Measurements from ENCODE around the gene CCND1. TPM values are rescaled to one million over a fixed set of nuclear protein-coding genes. Genes with fewer than 3 reads are reported as not detected.

The CCND1 gene
- total RNA-seq, 1 experiment from 2014 or later: 372 TPM

DNA sequence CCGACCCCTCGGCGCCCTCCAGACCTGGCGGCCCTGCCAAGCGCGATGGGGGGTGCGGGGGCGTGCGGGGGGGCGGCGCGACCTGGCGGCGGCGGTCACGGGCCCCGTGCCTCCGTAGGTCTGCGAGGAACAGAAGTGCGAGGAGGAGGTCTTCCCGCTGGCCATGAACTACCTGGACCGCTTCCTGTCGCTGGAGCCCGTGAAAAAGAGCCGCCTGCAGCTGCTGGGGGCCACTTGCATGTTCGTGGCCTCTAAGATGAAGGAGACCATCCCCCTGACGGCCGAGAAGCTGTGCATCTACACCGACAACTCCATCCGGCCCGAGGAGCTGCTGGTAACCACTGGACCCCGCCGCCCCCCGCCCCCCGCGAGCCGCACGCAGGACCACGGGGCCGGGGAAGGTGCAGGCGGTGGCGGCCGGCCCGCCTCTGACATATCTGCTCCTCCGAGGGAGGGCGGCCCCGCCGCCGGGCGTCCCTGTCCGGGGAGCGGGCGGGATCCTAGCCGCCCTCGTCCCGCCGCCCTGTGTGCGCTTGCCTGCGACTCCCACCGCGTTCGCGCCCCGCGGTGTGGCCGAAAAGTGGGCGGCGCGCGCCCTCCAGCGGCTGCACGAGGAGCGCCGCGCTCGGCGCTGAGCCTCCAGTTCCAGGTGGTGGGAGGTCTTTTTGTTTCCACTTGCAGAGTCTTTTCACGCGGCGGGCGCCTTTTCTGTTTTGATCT lies 2.1 kb downstream of the CCND1 start:
- no peaks in the 10 kb centered on the region for H3K4me1 ChIP-seq (ENCODE audit: insufficient read depth, low read length)
- H3K56ac ChIP-seq (ENCODE audit: insufficient read length, low read depth, low read length): no peak overlapping the region
- no peak overlapping the region for H3K27ac ChIP-seq (ENCODE audit: insufficient read length, low read depth, low read length)
- Mint-ChIP-seq H3K36me3 (ENCODE audit: insufficient read depth in 1 of 3, low read depth in 3 of 3) (peaks cover 6 to 47% (median 33%) of the 10 kb centered on the region in 3 experiments; a peak in 6 of 7 replicates), H3K9me3 (no peaks in the 10 kb centered on the region), H3K4me1 (peaks cover 12 to 17% of the 10 kb centered on the region in 2 experiments), H3K27ac (no peak overlapping the region), H3K4me3 (peak overlapping the region; percentile 71 to 81), H3K27me3 (ENCODE audit: low read depth) (no peaks in the 10 kb centered on the region)
- peak overlapping the region; percentile 13; the same call in 1 of the 2 replicates for H3K14ac ChIP-seq (ENCODE audit: insufficient read depth, low read length)
- no peak overlapping the region for H3K18ac ChIP-seq (ENCODE audit: insufficient read length, low read depth, low read length)
- H3K27me3 ChIP-seq (ENCODE audit: insufficient read depth, low read length): no peaks in the 10 kb centered on the region
- no peak overlapping the region for H2BK15ac ChIP-seq (ENCODE audit: low read depth, low read length)
- no peak overlapping the region for H4K8ac ChIP-seq (replicated peaks; ENCODE audit: insufficient read length, low read depth, low read length)
- TF ChIP-seq, protein P1, sequence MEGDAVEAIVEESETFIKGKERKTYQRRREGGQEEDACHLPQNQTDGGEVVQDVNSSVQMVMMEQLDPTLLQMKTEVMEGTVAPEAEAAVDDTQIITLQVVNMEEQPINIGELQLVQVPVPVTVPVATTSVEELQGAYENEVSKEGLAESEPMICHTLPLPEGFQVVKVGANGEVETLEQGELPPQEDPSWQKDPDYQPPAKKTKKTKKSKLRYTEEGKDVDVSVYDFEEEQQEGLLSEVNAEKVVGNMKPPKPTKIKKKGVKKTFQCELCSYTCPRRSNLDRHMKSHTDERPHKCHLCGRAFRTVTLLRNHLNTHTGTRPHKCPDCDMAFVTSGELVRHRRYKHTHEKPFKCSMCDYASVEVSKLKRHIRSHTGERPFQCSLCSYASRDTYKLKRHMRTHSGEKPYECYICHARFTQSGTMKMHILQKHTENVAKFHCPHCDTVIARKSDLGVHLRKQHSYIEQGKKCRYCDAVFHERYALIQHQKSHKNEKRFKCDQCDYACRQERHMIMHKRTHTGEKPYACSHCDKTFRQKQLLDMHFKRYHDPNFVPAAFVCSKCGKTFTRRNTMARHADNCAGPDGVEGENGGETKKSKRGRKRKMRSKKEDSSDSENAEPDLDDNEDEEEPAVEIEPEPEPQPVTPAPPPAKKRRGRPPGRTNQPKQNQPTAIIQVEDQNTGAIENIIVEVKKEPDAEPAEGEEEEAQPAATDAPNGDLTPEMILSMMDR (conservative IDR thresholded peaks at IDR 0.05): peak; percentile 98
- H4K20me1 ChIP-seq (ENCODE audit: control insufficient read depth, insufficient read depth, insufficient read length): no peaks in the 10 kb centered on the region
- H3K4ac ChIP-seq (ENCODE audit: low read depth, low read length): no peak overlapping the region
- no CpG with 5 or more reads among the region's 81 CpGs for WGBS (ENCODE audit: extremely low coverage, insufficient read length, low lambda C conversion rate)
- no peak overlapping the region for H3K9ac ChIP-seq (ENCODE audit: extremely low read depth, insufficient read length, low read length)
- H3K9me3 ChIP-seq (ENCODE audit: control insufficient read depth, low read depth, low read length): no peaks in the 10 kb centered on the region
- no peak overlapping the region for H3K23ac ChIP-seq (ENCODE audit: insufficient read length, low read depth, low read length)
- H2BK120ac ChIP-seq (ENCODE audit: low read depth, low read length, poor library complexity, severe bottlenecking): no peak overlapping the region
- H3K79me2 ChIP-seq (ENCODE audit: insufficient read depth, low read length): no peaks in the 10 kb centered on the region
- H3K4me2 ChIP-seq (ENCODE audit: insufficient read depth, insufficient read length, low read length): peak overlapping the region; percentile 35
- no peak overlapping the region for H4K91ac ChIP-seq (ENCODE audit: insufficient read length, low read depth, low read length)
- no peak overlapping the region for H2AFZ ChIP-seq (ENCODE audit: low read length)
- H3K23me2 ChIP-seq (ENCODE audit: insufficient read length, low read depth, low read length, poor library complexity, severe bottlenecking): peaks cover 14% of the 10 kb centered on the region
- peak; percentile 79 for DNase-seq
- no peak overlapping the region for H3T11ph ChIP-seq (ENCODE audit: low read length)
- no peak overlapping the region for H4K5ac ChIP-seq (ENCODE audit: insufficient read length, low read depth, low read length)
- no peak overlapping the region for H2BK5ac ChIP-seq (ENCODE audit: insufficient read length, low read length)
- H2AK5ac ChIP-seq (ENCODE audit: insufficient read length, low read length): no peak overlapping the region
- H2BK20ac ChIP-seq (ENCODE audit: low read depth, low read length, poor library complexity, severe bottlenecking): no peak overlapping the region
- H3K79me1 ChIP-seq (ENCODE audit: insufficient read depth, low read depth, low read length, poor library complexity, severe bottlenecking): peaks cover 3% of the 10 kb centered on the region
- H2BK12ac ChIP-seq (ENCODE audit: insufficient read length, low read depth, low read length): no peak overlapping the region
